H1 (cell line): ENCODE measurements around the gene NPTXR. TPM values are rescaled to one million over a fixed set of nuclear protein-coding genes. Genes with fewer than 3 reads are reported as not detected.

ENCODE experiments used
- BACH1 ChIP-seq: IDR thresholded peaks from 2 replicates; pipeline ENCODE4 v1.6.1; 2012; ENCODE audit warnings: low read length, improper control_type of control experiment
- BCL11A ChIP-seq, 2 experiments: IDR thresholded peaks; one replicate each; pipeline ENCODE4 v1.6.1; 2011; ENCODE audit warnings: low read depth in 2 of 2, low read length in 2 of 2, mild to moderate bottlenecking in 2 of 2
- CBX8 ChIP-seq: fragments of 300-800, 300-1000 bp; sonication (generic); IDR thresholded peaks from 2 replicates; pipeline ENCODE4 v1.7.1; 2016; ENCODE audit warnings: low read depth, low read length, borderline replicate concordance
- CTBP2 ChIP-seq: IDR thresholded peaks from 2 replicates; pipeline ENCODE4 v1.7.0; 2011; ENCODE audit warnings: borderline replicate concordance, mild to moderate bottlenecking, moderate library complexity, mixed read lengths, low read length; ENCODE audit not compliant: insufficient read depth, insufficient read length
- E2F6 ChIP-seq: IDR thresholded peaks from 2 replicates; pipeline ENCODE4 v1.6.1; 2012; ENCODE audit warnings: inconsistent platforms
- HDAC6 ChIP-seq: IDR thresholded peaks from one replicate; pipeline ENCODE4 v1.7.1; 2012; ENCODE audit warnings: low read depth, mild to moderate bottlenecking, inconsistent platforms, low read length, moderate library complexity
- JUND ChIP-seq: IDR thresholded peaks from 2 replicates; pipeline ENCODE4 v1.6.1; 2011; ENCODE audit warnings: mild to moderate bottlenecking, improper control_type of control experiment, low read length
- SP1 ChIP-seq: IDR thresholded peaks from 2 replicates; pipeline ENCODE4 v1.6.1; 2011; ENCODE audit warnings: low read depth, low read length
- polyA plus RNA-seq, 7 experiments: library from polyadenylated mRNA; depleted of rRNA in 3 of 7; stranded (reverse) in 5 of 7; unstranded in 2 of 7; fragments of >200 nt in 5 of 7; fragments of 200-250 nt in 2 of 7; gene quantifications; 1 replicate in 5 of 7; 2 replicates in 1 of 7; 4 replicates in 1 of 7; pipeline versions ENCODE4 v1.2.1 to v1.2.3, GENCODE V29; 2011 to 2013; ENCODE audit warnings: missing spikeins in 2 of 7, mixed read lengths in 2 of 7
- total RNA-seq: library from RNA; stranded (reverse); fragmentation: NEBNext Ultra II Directional; extraction: Animal tissue kit (Norgen Biotek cat#: 25700); gene quantifications from 2 replicates; pipeline ENCODE4 v1.2.1, GENCODE V29; 2021
- TF ChIP-seq, protein P1 (sequence below): fragments of 300-600 bp; sonication (generic); IDR thresholded peaks from 2 replicates; pipeline ENCODE4 v1.7.1; 2012; ENCODE audit warnings: low read length, moderate library complexity, mild to moderate bottlenecking, inconsistent platforms; ENCODE audit not compliant: insufficient replicate concordance
- TF ChIP-seq, protein P2 (sequence below): IDR thresholded peaks from 2 replicates; pipeline ENCODE4 v1.6.1; 2012; ENCODE audit warnings: inconsistent platforms

The NPTXR gene
- total and polyA plus RNA-seq, 2 of the 8 experiments (the other 6 are each of a cell fraction or from before 2014, with no cell fraction given) = 3.7 to 6.4 TPM

DNA sequence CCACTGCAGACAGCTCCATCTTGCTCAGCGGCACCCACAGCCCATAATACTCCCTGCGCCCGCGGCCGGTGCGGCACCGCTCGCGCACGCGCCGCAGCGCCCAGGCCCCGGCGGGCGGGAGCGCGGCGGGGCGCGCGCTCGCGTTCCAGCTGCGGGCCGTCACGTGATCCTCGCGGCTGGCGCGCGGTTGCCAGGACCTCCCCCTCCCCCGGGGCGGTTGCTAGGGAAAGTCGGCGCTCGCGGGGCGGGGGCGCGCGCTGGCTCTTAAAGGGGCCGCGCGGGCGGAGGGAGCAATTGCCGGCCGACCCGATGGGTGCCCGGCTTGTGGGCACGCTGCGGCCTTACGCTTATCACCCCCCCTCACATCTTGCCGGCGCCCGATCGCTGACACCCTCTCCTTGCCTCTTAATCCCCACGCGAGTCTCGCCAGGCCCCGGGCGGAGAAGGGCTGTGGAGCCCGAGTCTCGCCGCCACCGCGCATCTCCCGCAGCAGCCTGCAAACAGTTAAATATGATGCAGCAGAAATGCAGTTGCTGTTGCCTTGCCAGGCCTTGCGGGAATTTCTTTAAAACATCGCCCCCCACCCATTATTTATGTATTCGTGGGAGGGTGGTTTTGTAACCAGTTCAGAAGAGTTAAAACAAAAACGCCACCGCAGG, 28.5 kb upstream of the NPTXR start, which contains the start of gene CBX6 (continued):
- TF ChIP-seq, protein P1, sequence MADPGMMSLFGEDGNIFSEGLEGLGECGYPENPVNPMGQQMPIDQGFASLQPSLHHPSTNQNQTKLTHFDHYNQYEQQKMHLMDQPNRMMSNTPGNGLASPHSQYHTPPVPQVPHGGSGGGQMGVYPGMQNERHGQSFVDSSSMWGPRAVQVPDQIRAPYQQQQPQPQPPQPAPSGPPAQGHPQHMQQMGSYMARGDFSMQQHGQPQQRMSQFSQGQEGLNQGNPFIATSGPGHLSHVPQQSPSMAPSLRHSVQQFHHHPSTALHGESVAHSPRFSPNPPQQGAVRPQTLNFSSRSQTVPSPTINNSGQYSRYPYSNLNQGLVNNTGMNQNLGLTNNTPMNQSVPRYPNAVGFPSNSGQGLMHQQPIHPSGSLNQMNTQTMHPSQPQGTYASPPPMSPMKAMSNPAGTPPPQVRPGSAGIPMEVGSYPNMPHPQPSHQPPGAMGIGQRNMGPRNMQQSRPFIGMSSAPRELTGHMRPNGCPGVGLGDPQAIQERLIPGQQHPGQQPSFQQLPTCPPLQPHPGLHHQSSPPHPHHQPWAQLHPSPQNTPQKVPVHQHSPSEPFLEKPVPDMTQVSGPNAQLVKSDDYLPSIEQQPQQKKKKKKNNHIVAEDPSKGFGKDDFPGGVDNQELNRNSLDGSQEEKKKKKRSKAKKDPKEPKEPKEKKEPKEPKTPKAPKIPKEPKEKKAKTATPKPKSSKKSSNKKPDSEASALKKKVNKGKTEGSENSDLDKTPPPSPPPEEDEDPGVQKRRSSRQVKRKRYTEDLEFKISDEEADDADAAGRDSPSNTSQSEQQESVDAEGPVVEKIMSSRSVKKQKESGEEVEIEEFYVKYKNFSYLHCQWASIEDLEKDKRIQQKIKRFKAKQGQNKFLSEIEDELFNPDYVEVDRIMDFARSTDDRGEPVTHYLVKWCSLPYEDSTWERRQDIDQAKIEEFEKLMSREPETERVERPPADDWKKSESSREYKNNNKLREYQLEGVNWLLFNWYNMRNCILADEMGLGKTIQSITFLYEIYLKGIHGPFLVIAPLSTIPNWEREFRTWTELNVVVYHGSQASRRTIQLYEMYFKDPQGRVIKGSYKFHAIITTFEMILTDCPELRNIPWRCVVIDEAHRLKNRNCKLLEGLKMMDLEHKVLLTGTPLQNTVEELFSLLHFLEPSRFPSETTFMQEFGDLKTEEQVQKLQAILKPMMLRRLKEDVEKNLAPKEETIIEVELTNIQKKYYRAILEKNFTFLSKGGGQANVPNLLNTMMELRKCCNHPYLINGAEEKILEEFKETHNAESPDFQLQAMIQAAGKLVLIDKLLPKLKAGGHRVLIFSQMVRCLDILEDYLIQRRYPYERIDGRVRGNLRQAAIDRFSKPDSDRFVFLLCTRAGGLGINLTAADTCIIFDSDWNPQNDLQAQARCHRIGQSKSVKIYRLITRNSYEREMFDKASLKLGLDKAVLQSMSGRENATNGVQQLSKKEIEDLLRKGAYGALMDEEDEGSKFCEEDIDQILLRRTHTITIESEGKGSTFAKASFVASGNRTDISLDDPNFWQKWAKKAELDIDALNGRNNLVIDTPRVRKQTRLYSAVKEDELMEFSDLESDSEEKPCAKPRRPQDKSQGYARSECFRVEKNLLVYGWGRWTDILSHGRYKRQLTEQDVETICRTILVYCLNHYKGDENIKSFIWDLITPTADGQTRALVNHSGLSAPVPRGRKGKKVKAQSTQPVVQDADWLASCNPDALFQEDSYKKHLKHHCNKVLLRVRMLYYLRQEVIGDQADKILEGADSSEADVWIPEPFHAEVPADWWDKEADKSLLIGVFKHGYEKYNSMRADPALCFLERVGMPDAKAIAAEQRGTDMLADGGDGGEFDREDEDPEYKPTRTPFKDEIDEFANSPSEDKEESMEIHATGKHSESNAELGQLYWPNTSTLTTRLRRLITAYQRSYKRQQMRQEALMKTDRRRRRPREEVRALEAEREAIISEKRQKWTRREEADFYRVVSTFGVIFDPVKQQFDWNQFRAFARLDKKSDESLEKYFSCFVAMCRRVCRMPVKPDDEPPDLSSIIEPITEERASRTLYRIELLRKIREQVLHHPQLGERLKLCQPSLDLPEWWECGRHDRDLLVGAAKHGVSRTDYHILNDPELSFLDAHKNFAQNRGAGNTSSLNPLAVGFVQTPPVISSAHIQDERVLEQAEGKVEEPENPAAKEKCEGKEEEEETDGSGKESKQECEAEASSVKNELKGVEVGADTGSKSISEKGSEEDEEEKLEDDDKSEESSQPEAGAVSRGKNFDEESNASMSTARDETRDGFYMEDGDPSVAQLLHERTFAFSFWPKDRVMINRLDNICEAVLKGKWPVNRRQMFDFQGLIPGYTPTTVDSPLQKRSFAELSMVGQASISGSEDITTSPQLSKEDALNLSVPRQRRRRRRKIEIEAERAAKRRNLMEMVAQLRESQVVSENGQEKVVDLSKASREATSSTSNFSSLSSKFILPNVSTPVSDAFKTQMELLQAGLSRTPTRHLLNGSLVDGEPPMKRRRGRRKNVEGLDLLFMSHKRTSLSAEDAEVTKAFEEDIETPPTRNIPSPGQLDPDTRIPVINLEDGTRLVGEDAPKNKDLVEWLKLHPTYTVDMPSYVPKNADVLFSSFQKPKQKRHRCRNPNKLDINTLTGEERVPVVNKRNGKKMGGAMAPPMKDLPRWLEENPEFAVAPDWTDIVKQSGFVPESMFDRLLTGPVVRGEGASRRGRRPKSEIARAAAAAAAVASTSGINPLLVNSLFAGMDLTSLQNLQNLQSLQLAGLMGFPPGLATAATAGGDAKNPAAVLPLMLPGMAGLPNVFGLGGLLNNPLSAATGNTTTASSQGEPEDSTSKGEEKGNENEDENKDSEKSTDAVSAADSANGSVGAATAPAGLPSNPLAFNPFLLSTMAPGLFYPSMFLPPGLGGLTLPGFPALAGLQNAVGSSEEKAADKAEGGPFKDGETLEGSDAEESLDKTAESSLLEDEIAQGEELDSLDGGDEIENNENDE = no peak
- TF ChIP-seq BACH1 (peak; percentile 97), E2F6 (no peak), JUND (no peak), SP1 (no peak), CTBP2 (no peak), HDAC6 (no peak), BCL11A (IDR thresholded peaks at IDR 0.05; ENCODE audit: low read depth in 2 of 2, low read length in 2 of 2) (no peak), CBX8 (no peak)
- TF ChIP-seq, protein P2, sequence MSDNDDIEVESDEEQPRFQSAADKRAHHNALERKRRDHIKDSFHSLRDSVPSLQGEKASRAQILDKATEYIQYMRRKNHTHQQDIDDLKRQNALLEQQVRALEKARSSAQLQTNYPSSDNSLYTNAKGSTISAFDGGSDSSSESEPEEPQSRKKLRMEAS = peak; percentile 45; the same call in 1 of the 2 replicates
